ENCODE measurements around the gene DMD. TPM values are rescaled to one million over a fixed set of nuclear protein-coding genes. Genes with fewer than 3 reads are reported as not detected.

The DMD gene
- total RNA-seq, 1 donor from 2014 or later = 22.9 TPM

DNA sequence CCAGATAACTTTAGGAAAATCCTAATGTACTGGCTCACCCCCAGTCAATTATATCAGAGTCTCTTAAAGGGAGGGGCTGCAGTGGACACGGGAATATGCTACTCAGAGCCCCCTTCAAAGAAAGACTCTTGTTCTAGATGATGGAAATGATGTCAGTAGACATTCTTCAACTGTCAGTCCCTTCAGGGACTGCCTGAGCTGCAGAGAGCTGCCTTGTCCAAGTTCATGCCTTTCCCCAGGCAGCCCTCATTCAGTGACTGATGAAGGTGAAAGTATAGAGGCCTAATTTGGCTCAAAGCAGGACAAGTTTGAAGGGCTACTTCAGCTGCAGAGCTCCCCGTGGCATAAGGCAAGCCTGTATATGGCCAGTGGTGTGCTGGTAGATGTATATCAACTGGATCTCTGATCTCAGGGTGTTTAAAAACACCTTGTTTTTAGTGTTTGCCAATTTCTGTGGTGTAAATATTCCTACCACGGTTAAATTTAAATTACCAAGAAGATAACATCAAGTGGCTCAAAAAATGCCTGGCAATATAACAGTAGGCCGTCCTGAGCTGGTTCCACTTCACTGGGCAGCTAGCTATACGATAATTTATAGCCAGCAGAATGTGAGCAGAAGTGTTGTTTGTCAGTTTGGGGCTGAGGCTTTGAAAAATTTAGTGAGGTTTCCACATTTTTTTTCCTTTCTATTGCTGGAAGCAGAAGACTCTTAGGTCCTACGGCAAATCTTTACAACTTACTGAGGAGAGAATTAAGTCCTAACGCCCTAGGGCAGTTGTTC lies 1390.7 kb downstream of the DMD start:
- CTCF ChIA-PET = no interaction called here
- Mint-ChIP-seq H3K27me3 (no peaks in the 10 kb centered on the region), H3K9me3 (no peaks in the 10 kb centered on the region), H3K36me3 (ENCODE audit: low read depth) (no peaks in the 10 kb centered on the region), H3K4me1 (no peaks in the 10 kb centered on the region), H3K4me3 (no peak overlapping the region), H3K27ac (no peak overlapping the region)
- intact Hi-C loops (cut with micrococcal nuclease) = no loop called here
- POLR2A ChIA-PET = no interaction called here
- DNase-seq (no peak), ATAC-seq (ENCODE audit: low read depth) (no peak)
- TF ChIP-seq, protein P1, sequence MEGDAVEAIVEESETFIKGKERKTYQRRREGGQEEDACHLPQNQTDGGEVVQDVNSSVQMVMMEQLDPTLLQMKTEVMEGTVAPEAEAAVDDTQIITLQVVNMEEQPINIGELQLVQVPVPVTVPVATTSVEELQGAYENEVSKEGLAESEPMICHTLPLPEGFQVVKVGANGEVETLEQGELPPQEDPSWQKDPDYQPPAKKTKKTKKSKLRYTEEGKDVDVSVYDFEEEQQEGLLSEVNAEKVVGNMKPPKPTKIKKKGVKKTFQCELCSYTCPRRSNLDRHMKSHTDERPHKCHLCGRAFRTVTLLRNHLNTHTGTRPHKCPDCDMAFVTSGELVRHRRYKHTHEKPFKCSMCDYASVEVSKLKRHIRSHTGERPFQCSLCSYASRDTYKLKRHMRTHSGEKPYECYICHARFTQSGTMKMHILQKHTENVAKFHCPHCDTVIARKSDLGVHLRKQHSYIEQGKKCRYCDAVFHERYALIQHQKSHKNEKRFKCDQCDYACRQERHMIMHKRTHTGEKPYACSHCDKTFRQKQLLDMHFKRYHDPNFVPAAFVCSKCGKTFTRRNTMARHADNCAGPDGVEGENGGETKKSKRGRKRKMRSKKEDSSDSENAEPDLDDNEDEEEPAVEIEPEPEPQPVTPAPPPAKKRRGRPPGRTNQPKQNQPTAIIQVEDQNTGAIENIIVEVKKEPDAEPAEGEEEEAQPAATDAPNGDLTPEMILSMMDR (IDR thresholded peaks at IDR 0.05) = no peak

DNA sequence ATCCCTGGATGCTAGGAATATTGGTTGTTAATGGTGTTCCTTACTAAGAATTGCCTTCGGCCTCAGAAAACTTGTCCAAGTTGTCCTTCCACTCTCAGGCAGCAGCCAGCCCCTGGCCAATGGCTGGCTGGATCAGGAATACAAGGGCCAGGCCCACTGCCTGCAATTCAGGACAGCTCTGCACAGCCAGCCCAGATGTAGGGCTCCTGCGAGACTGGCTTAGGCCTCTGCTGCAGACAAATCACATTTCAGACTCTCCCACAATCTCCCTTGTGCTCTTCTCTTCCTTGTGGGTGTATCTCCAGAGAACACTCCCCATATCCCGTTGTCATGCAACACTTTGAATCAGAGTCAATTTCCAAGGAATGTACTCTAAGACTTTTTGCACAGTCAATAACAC lies 1391.9 kb downstream of the DMD start:
- POLR2A ChIA-PET = no interaction called here
- H3K9me3 Mint-ChIP-seq = no peaks in the 10 kb centered on the region
- no peak overlapping the region for H3K4me3 Mint-ChIP-seq
- TF ChIP-seq, protein P1 (IDR thresholded peaks at IDR 0.05) = no peak
- H3K4me1 Mint-ChIP-seq = no peaks in the 10 kb centered on the region
- CTCF ChIA-PET = no interaction called here
- DNase-seq (no peak), ATAC-seq (ENCODE audit: low read depth) (no peak)
- no peaks in the 10 kb centered on the region for H3K36me3 Mint-ChIP-seq (ENCODE audit: low read depth)
- no peak overlapping the region for H3K27ac Mint-ChIP-seq
- no peaks in the 10 kb centered on the region for H3K27me3 Mint-ChIP-seq
- intact Hi-C loops (cut with micrococcal nuclease) = no loop called here

DNA sequence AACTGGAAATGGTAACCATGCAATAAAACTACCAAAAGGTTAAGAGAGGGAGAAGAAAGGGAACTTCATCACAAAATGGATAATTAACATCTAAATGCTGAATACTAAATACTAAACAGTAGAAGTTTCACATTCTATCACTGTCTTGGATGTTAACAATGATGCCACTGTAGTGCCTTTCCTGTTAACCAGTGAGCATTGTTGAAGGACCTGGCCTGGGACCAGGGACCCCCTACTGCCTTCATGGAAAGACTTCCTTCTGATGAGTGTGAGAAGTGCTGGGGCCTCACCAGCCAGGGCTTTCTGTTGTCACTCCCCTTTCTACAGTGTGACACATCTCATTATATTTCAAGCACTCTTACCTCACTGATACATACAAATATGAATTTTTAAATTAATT lies 1400.2 kb downstream of the DMD start:
- POLR2A ChIA-PET = no interaction called here
- H3K27ac Mint-ChIP-seq = no peak overlapping the region
- H3K9me3 Mint-ChIP-seq = no peaks in the 10 kb centered on the region
- H3K4me3 Mint-ChIP-seq = no peak overlapping the region
- DNase-seq (no peak), ATAC-seq (ENCODE audit: low read depth) (no peak)
- intact Hi-C loops (cut with micrococcal nuclease) = no loop called here
- no peaks in the 10 kb centered on the region for H3K27me3 Mint-ChIP-seq
- TF ChIP-seq, protein P1 (IDR thresholded peaks at IDR 0.05) = no peak
- CTCF ChIA-PET = no interaction called here
- no peaks in the 10 kb centered on the region for H3K4me1 Mint-ChIP-seq
- no peaks in the 10 kb centered on the region for H3K36me3 Mint-ChIP-seq (ENCODE audit: low read depth)

DNA sequence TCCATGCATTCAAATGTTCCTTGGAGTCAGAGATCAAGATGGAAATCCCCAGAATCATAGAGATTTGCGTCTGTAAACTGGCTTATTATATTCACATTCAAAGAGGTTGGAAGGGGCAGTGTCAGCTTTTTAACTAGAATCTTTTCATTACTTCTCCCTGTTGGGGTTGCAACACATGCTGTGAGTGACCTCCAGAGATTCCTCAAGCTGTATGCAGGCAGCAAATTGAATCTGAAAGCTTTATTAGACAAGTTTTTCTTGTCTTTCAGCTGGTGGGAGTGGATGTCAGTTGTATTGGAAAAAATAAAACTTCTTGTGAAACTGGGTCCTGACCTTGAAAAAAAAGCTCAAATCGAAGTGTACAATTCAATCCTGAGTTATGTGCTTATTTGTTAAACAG lies 1403.0 kb downstream of the DMD start:
- TF ChIP-seq, protein P1 (IDR thresholded peaks at IDR 0.05) = no peak
- H3K4me1 Mint-ChIP-seq = no peaks in the 10 kb centered on the region
- no peak for DNase-seq
- no peaks in the 10 kb centered on the region for H3K9me3 Mint-ChIP-seq
- POLR2A ChIA-PET = no interaction called here
- ATAC-seq (ENCODE audit: low read depth) = no peak
- CTCF ChIA-PET = no interaction called here
- no peaks in the 10 kb centered on the region for H3K36me3 Mint-ChIP-seq (ENCODE audit: low read depth)
- intact Hi-C loops (cut with micrococcal nuclease) = no loop called here
- H3K27me3 Mint-ChIP-seq = no peaks in the 10 kb centered on the region
- H3K27ac Mint-ChIP-seq = no peak overlapping the region
- no peak overlapping the region for H3K4me3 Mint-ChIP-seq

DNA sequence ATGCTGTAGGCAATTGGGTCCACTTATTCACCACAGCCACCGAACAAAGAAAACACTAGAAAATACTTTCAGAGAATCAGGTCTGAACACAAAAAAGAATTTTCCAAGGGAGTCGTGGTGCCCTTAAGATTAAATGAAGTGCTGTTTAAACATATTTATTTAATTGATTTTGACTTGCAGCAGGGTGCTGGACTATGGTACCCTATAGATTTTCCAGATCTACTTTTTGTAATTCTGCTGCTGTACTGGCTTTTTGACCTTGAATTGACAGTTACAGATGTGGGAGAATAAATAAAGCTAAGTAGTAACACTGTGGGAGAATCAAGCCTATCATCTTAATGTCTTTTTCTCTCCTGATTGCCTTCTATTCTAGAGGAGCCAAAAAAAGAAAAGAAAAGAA lies 1404.2 kb downstream of the DMD start:
- CTCF ChIA-PET = no interaction called here
- ATAC-seq (ENCODE audit: low read depth) (no peak), DNase-seq (no peak)
- H3K27ac Mint-ChIP-seq = no peak overlapping the region
- POLR2A ChIA-PET = no interaction called here
- H3K27me3 Mint-ChIP-seq = no peaks in the 10 kb centered on the region
- no peaks in the 10 kb centered on the region for H3K9me3 Mint-ChIP-seq
- H3K4me3 Mint-ChIP-seq = no peak overlapping the region
- intact Hi-C loops (cut with micrococcal nuclease) = no loop called here
- TF ChIP-seq, protein P1 (IDR thresholded peaks at IDR 0.05) = no peak
- H3K36me3 Mint-ChIP-seq (ENCODE audit: low read depth) = no peaks in the 10 kb centered on the region
- no peaks in the 10 kb centered on the region for H3K4me1 Mint-ChIP-seq
